Measurements from ENCODE around the gene SLC45A2.
"Not testable (repeated sequence)": the region's sequence is repeated elsewhere in the genome, so short reads cannot be mapped to it uniquely, and the experiment has no call there.

The SLC45A2 gene, protein sequence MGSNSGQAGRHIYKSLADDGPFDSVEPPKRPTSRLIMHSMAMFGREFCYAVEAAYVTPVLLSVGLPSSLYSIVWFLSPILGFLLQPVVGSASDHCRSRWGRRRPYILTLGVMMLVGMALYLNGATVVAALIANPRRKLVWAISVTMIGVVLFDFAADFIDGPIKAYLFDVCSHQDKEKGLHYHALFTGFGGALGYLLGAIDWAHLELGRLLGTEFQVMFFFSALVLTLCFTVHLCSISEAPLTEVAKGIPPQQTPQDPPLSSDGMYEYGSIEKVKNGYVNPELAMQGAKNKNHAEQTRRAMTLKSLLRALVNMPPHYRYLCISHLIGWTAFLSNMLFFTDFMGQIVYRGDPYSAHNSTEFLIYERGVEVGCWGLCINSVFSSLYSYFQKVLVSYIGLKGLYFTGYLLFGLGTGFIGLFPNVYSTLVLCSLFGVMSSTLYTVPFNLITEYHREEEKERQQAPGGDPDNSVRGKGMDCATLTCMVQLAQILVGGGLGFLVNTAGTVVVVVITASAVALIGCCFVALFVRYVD

DNA sequence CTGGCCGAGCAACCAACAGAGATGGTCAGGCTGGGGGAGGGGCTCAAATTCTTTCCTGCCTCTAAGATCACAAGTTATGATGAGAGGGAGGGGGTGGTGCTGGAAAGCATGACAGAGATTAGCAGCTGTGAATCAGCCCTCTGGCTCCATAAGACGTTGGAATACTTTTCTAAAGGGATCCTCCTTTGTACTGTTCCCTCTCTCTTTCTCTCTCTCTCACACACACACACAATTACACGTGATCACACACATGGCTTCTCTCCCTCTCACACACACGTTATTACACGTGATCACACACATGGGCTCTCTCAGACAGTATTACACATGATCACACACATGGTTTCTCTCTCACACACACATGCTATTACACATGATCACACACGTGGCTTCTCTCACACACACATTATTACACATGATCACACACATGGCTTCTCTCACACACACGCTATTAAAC, at the start of gene SLC45A2:
SLC45A2 (minus strand) TSS at position 23 of the 454 bp plus-strand sequence. CDS start 110 bp downstream, outside the sequence.
- Histone ChIP-seq H3K9me3 (no peaks in the 10 kb centered on the region), H3K27ac (no peak within 1 kb of the TSS), H3K27me3 (no peaks in the 10 kb centered on the region), H3K4me1 (ENCODE audit: control insufficient read depth in 1 of 2, insufficient read depth in 1 of 2, low read depth in 1 of 2, low read length in 1 of 2) (no peaks in the 10 kb centered on the region), H3K36me3 (peaks cover 36% of the 10 kb centered on the region), H3K4me3 (ENCODE audit: low read depth in 1 of 2, low read length in 1 of 2) (no peak within 1 kb of the TSS)
- no peak for TF ChIP-seq CTCF (IDR thresholded peaks at IDR 0.05)

DNA sequence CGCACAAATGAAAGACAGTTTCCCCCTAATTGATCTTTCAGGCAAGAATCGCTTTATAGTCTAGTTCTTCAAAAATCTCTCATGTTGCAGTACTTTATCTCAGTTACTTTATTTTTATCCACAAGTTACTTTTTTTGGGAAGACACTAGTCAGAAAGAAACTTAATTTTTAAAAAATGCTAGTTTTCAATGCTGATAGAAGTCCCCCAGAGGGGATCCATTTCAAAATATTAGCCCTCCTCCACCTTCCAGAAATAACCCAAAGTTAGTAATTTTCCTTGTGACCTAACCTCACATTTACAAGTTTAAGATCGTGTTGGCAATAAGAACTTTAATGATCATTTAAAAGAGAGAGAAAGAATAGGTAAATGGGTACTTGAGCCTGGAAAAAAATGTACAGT, 47.5 kb upstream of the SLC45A2 start:
- Histone ChIP-seq H3K9me3 (no peaks in the 10 kb centered on the region), H3K4me3 (ENCODE audit: low read depth in 1 of 2, low read length in 1 of 2) (no peak overlapping the region), H3K27me3 (no peaks in the 10 kb centered on the region), H3K36me3 (no peaks in the 10 kb centered on the region), H3K4me1 (ENCODE audit: control insufficient read depth in 1 of 2, insufficient read depth in 1 of 2, low read depth in 1 of 2, low read length in 1 of 2) (no peaks in the 10 kb centered on the region), H3K27ac (no peak overlapping the region)
- TF ChIP-seq CTCF (IDR thresholded peaks at IDR 0.05): no peak

DNA sequence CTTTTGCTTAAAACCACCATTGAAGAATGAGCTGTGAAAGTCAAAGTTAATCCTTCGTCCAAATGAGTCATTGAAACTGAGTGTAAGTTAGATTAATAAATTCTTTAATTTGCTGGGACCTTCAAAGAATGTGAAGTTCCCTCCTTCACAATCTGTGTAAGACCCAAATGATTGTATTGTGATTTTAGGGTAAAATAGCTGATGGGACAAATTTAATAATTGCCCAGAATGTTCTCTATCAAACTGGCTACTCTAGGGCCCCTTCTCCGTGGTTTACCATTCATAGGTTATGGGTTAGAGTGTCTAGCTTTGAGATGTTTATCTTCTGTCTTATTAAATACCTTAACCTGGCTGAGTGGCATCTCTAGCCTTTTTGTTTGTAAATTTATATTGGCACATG, 46.6 kb upstream of the SLC45A2 start:
- H3K27ac ChIP-seq: no peak overlapping the region
- no peaks in the 10 kb centered on the region for H3K27me3 ChIP-seq
- TF ChIP-seq CTCF (IDR thresholded peaks at IDR 0.05): no peak
- no peaks in the 10 kb centered on the region for H3K4me1 ChIP-seq (ENCODE audit: control insufficient read depth in 1 of 2, insufficient read depth in 1 of 2, low read depth in 1 of 2, low read length in 1 of 2)
- no peak overlapping the region for H3K4me3 ChIP-seq (ENCODE audit: low read depth in 1 of 2, low read length in 1 of 2)
- no peaks in the 10 kb centered on the region for H3K36me3 ChIP-seq
- no peaks in the 10 kb centered on the region for H3K9me3 ChIP-seq

DNA sequence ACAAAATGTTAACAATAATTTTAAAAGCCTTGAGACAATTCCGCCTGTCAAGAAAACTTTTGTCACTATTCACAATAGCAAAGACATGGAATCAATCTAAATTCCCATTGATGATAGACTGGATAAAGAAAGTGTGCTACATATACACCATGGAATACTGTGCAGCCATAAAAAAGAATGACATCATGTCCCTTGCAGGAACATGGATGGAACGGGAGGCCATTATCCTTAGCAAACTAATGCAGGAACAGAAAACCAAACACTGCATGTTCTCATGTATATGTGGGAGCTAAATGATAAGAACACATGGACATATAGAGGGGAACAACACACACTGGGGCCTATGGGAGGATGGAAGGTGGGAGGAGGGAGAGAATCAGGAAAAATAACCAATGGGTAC, 46.1 kb upstream of the SLC45A2 start:
- H3K9me3 ChIP-seq; H3K4me3 ChIP-seq (ENCODE audit: low read depth in 1 of 2, low read length in 1 of 2); H3K27ac ChIP-seq; H3K4me1 ChIP-seq (ENCODE audit: control insufficient read depth in 1 of 2, insufficient read depth in 1 of 2, low read depth in 1 of 2, low read length in 1 of 2); H3K27me3 ChIP-seq; H3K36me3 ChIP-seq: not testable (repeated sequence)

GRCh38 chr5:34030048-34030447, 45.6 kb upstream of the SLC45A2 start:
- no peaks in the 10 kb centered on the region for H3K9me3 ChIP-seq
- H3K27ac ChIP-seq: no peak overlapping the region
- H3K4me1 ChIP-seq (ENCODE audit: control insufficient read depth in 1 of 2, insufficient read depth in 1 of 2, low read depth in 1 of 2, low read length in 1 of 2): no peaks in the 10 kb centered on the region
- no peaks in the 10 kb centered on the region for H3K27me3 ChIP-seq
- H3K36me3 ChIP-seq: no peaks in the 10 kb centered on the region
- TF ChIP-seq CTCF (IDR thresholded peaks at IDR 0.05): no peak
- H3K4me3 ChIP-seq (ENCODE audit: low read depth in 1 of 2, low read length in 1 of 2): no peak overlapping the region

DNA sequence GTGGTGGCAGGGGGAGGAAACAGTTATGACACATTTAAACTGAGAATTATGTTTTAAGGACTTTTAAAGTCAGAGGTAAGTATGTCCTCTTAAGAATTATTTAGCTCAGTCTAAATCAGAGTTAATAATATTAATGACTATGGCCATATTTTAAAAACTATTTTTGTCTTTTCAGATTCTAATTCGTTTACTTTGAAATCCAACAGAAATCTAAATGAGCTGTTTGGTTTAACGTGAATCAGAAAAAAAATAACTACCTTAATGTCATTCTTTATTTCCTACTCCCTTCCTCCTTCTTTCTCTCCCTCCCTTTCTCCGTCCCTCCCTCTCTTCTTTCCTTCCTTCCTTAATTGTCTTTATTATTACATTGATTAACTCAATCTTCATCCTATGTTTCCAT, 43.9 kb upstream of the SLC45A2 start:
- H3K4me3 ChIP-seq (ENCODE audit: low read depth in 1 of 2, low read length in 1 of 2): no peak overlapping the region
- H3K9me3 ChIP-seq: no peaks in the 10 kb centered on the region
- no peak for TF ChIP-seq CTCF (IDR thresholded peaks at IDR 0.05)
- H3K4me1 ChIP-seq (ENCODE audit: control insufficient read depth in 1 of 2, insufficient read depth in 1 of 2, low read depth in 1 of 2, low read length in 1 of 2): peaks cover 7 to 9% of the 10 kb centered on the region in 2 experiments
- H3K27me3 ChIP-seq: no peaks in the 10 kb centered on the region
- no peaks in the 10 kb centered on the region for H3K36me3 ChIP-seq
- no peak overlapping the region for H3K27ac ChIP-seq
